Activated CD4-positive, alpha-beta T cell treated with anti-CD3 and anti-CD28 coated beads for 1 hour (primary cell): ENCODE measurements around the gene GPRIN1.

Experiments
- DNase-seq: peaks from one replicate; pipeline ENCODE4 v3.0.0-alpha.2; 2020

The GPRIN1 gene

GRCh38 chr5:176642675-176643490 lies 32.9 kb upstream of the GPRIN1 start:
- no peak for DNase-seq

DNA sequence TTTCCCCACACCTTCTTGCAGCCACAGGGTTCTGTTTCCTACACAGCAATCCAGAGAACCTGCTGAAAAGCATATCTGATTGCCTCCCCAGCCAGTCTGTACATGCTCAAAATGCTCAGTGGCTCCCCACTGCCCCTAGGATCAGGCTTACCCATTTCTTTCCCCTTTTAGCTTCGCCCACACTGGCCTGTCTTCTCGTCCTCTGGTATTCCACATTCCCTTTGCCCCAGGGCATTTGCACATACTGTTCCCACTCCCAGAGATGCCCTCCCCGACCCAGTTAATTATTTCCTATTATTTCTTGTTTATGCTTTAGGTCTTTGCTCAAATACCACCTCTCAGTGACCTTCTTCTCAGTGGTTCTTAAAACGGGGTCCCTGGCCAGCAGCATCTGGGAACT lies 30.7 kb upstream of the GPRIN1 start:
- no peak for DNase-seq

DNA sequence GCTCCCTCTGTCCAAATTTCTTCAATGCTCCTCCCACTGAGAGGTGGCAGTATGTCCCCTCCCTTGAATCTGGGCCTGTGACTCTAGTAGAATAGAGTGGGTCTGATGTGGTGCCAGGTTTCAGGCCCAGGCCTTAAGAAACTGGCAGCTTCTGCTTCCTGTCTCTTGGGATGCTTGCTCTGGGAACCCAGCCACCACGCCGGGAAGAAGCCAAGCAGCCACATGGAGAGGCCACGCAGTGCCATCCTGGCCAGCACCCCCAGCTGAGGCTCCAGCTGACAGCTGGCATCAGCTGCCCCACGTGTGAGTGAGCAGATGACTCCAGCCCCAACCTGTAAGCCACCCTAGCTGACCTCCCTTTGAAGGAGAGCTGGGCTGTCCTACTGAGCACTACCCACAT lies 30.0 kb upstream of the GPRIN1 start:
- no peak for DNase-seq

DNA sequence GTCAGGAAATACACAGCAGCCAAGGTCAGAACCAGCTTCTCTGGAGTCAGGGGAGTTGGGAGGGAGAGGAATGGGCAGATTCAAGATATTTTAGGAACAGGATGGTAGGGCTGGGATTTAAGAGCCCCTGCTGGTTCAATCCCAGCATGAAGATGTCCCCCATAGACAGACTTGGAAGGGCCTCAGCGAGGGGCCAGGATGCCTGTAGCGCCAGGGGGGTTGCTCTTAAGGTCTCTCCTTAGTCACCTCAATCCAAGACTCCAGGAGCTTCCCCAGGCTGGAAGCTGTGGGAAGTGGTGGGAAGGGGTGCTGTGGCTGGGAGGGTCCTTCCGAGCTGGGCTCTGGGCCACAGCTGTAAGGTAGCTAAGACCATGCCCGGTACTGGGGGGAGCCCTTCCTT lies 29.3 kb upstream of the GPRIN1 start:
- no peak for DNase-seq

- no peak for DNase-seq
Observed at GRCh38 chr5:176638437-176638836, 28.5 kb upstream of the GPRIN1 start.

DNA sequence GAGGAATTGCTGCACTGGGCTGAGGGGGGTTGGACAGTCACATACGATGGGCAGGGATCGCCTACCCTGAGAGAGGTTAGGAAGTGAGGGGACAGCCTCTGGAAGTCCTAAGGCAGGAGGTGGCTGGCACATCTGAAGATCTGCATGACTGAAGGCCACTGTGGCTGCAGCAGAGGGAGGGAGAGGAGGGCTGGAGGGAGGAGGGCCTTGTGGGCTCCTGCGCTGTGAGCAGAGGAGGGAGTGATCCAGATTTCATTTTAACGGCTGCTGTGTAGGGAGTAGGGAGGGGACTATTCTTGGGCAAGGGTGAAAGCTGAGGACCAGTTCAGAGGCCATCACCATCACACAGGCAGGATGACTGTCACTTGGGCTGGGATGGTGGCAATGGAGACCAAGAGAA lies 27.6 kb upstream of the GPRIN1 start:
- DNase-seq: no peak

DNA sequence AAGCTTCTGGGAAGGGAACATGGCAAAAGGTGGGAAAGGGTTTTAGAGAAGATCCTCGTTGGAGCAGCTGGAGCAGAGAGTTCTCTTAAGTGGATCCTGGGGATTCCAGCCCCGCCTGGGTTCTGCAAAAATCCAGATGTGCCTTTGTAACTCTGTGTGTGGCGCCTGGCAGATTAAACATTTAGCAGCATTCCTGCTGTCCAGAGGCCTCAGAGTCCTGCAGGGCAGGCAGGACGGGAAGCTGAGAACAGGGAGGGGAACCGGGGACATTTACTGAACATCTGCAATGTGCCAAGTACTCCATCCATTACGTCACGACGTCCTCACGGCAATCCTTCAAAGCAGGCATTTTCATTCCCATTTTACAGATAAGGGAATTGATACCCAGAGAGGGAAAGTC lies 26.5 kb upstream of the GPRIN1 start:
- no peak for DNase-seq

- DNase-seq: no peak
Observed at GRCh38 chr5:176633598-176633997, 23.6 kb upstream of the GPRIN1 start.

GRCh38 chr5:176632745-176633144 lies 22.8 kb upstream of the GPRIN1 start:
- no peak for DNase-seq

DNA sequence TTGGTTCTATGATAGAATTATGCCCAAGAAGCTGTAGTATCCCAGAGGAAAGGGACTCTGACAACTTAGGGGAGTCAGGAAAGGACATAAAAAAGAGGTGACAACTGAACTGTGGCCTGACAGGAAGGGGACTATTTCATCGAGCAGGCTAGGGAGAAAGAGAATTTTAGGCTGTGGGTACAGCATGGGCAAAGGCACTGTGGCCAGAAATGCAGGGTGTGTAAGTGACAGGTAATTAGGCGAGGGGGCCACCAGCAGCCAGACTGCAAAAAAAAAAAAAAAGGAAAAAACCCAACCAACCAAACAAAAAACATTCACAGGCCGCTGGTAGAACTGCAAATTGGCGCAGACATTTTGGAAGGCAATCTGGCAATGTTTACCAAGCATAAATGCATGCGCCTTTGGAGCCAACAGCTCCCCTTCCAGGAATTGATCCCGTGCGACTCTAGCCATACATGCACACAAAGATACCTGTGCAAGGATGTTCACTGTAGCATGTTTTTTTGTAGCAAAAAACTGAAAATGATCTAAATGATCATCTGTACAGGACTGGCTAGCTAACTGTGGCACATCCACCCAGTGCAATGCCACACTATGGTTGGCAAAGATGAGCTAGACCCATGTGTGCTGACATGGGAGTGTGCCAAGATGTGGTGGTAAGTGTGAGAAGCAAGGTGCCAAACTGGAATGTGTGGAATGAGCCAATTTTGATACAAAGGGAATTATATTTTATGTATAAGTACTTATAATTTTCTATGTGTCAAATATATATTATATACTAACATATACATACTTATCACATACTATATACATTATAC lies 21.6 kb upstream of the GPRIN1 start:
- no peak for DNase-seq

DNA sequence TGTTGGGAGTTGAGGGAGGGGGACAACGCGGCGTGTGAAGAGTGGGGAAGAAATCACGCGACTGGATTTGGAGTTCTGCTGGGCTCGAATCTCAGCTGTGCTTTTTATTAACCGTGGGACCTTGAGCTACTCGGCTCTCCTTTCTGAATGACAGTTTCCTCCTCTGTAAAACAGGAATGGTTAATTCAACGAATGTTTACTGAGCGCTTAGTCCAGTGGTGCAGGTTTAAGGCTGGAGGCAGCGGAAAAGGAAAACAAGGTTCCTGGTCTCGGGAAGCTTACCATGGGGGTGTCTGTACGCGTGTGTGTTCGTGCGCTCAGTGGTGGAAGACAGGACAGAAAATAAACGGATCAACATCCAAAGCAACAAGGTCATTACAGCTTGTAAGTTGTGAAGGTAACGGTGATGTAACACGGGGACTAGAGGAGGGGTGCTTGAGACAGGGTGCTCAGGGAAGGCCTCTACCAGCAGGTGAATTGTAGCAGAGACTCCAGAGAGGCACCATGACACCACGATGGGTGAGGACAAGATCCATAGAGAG lies 20.8 kb upstream of the GPRIN1 start:
- DNase-seq: no peak

DNA sequence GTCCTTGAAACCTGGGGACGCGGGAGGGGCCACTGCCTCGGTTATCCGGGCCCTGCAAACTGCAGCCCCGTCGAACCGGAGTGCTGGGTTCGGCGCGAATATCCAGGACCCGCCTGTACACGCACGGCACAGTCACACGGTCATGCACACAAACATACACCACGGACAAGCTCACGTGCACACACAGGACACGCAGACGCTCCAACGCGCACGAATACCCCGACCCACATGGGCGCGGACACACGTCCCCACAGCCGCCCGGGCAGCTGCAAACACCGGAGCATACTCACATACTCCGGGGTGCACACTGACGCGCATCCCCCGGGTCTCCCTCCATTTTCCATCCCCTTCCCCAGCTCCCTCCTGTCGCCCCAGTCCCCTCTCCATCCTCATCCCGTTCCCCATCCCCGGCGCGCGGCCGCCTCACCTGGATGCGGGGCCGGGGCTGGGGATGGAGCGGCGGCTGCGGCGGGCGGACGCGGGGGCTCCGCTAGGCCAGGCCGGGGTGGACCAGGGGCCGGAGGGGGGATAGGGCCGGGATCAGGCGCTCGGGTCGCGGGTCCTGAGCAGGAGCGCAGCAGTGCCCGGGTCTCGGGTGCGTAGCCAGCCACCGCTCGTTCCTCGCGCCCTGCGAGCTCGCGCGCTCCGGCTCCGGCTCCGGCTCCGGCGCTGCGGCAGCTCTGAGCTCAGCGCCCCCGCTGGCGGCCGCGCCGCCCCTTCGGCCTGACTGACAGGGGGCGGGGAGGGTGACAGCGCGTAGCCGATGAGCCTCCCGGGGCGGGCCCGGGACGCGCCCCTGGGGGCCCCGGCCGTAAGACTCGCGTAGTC lies 20.1 kb upstream of the GPRIN1 start, which contains the start of the genes EIF4E1B and SNCB:
TSS of gene EIF4E1B (plus strand) at position 823 of the 828 bp plus-strand sequence. CDS start 12,113 bp downstream, outside the sequence.
TSS of gene SNCB (minus strand) at position 682 of the 828 bp plus-strand sequence. CDS start 880 bp downstream, outside the sequence.
- peak; percentile 22 for DNase-seq

GRCh38 chr5:176629317-176629852 lies 19.4 kb upstream of the GPRIN1 start:
- no peak for DNase-seq

DNA sequence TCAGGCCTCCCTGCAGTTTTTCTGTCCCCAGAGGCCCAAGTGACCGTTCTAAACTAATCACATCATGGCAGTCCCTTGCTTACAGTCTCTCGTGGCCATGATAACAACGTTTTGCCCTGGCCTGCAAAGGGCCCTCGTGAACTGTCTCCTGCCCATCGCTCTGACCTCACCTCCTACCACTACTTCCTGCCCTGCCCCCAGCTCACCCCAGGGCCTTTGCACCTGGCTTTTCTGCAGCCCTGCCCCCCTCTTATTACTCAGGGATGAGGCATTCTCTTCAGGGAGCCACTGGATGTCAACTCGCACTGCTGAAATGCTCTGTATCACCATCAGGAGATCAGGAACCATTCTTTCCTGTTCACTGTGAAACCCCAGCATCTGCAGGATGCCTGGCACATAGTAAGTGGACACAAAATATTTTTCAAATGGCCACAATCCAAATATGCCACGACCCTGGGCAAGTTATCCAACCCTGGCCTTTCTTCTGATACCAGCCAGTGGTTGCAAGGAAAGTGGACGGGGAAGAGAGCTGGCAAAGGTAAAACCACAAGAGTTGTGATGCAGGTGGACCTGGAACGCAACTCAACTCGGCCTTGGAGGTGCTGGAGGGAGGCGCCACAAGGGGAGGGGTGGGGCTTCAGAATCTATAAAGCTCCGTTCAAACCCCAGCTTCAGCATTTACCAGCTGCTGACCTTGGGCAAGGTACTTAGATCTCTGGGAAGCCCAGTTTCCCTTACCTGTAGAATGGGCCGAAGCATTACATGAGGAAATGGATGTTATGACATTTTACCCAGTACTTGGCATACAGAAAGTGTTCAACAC lies 18.7 kb upstream of the GPRIN1 start:
- no peak for DNase-seq

DNA sequence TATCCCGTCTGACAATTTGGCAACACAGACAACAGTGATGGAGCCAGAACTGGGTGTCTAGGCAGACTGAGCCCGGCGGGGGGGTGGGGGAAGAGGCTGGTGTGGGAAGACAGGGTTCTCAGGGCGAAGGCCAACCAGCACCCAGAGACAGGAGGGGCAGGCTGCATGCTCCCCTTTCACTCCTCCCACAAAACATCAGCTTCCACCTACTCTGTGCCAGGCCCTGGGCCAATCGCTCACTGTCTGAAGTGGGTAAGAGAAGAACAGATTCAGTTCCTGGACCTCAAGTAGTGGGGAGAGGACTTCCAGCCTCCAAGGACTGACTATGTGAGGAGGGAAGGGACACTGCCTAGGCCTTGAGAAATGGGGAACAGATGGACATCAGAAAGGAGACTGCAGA lies 17.6 kb upstream of the GPRIN1 start:
- no peak for DNase-seq

- DNase-seq: no peak
Observed at GRCh38 chr5:176626876-176627236, 16.9 kb upstream of the GPRIN1 start.

GRCh38 chr5:176625966-176626875 lies 16.3 kb upstream of the GPRIN1 start:
- no peak for DNase-seq

DNA sequence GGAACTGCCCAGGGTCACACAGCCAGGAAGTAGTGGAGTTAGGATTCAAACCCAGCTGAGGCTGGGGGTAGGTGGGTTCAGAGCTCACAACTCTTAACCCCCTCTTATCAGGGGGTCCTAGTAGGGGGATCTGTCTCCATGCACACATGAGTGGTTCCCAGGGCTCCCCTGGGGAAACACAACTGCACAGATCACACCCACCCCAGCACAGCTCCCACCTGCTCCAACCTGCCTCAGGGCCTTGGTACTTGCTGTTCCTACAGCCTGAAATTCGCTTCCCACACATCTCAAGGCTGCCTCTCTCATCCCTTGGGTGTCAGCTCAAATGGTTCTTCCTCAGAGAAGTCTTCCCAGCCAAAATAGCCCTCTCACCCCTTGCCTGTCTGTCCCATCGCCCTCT lies 15.6 kb upstream of the GPRIN1 start:
- no peak for DNase-seq

- DNase-seq: no peak
Observed at GRCh38 chr5:176624938-176625337, 15.0 kb upstream of the GPRIN1 start.

DNA sequence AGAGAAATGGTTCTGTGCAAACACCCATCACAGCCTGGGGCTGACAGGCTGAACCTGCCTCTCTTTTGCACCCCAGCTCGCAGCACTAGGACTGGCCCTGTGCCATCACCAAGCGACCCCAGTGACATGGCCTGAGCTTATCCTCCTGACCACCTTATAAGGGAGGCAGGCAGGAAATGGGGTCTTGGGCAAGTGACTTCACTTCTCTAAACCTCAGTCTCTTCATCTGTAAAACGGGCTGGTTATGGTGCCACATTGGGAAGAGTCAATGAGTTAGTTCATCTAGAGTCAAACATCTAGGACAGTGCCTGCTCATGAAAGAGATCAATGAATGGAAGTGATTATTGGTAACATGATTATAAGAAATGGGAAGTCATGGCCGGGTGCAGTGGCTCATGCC lies 14.2 kb upstream of the GPRIN1 start:
- no peak for DNase-seq
